HEK293T (cell line): ENCODE measurements around the gene TRIOBP.

Experiments
- CTCF ChIA-PET: fragments of 350-600 bp; formaldehyde crosslinking; extraction: SDS; loops from one replicate; lab custom pipeline; 2021; ENCODE audit warnings: antibody characterized with exemption, inconsistent platforms; lab: Yijun Ruan, JAX
- POLR2A ChIA-PET: fragments of 350-600 bp; formaldehyde crosslinking; extraction: SDS; loops from one replicate; lab custom pipeline; 2020; ENCODE audit warnings: antibody characterized with exemption, inconsistent platforms; lab: Yijun Ruan, JAX
- DNase-seq: peaks from one replicate; pipeline ENCODE4 v3.0.0; 2012; ENCODE audit warnings: mixed read lengths; ENCODE audit errors: extremely low spot score
- ARNT ChIP-seq: fragments of 450-650 bp; IDR thresholded peaks from 2 replicates; pipeline ENCODE4 v1.6.1; 2017; ENCODE audit warnings: mild to moderate bottlenecking
- BHLHE40 ChIP-seq: fragments of 450-650 bp; IDR thresholded peaks from 2 replicates; pipeline ENCODE4 v1.6.1; 2016; ENCODE audit warnings: mild to moderate bottlenecking, moderate library complexity, borderline replicate concordance
- CTBP1 ChIP-seq: fragments of 450-650 bp; IDR thresholded peaks from 2 replicates; pipeline ENCODE4 v1.6.1; 2016; ENCODE audit warnings: borderline replicate concordance
- ELF4 ChIP-seq: fragments of 450-650 bp; IDR thresholded peaks from 2 replicates; pipeline ENCODE4 v1.6.1; 2017; ENCODE audit warnings: antibody characterized with exemption
- FOXA1 ChIP-seq: fragments of 450-650 bp; IDR thresholded peaks from 2 replicates; pipeline ENCODE4 v1.6.1; 2016; ENCODE audit warnings: mild to moderate bottlenecking
- FOXK2 ChIP-seq: fragments of 450-650 bp; IDR thresholded peaks from 2 replicates; pipeline ENCODE4 v1.6.1; 2016; ENCODE audit warnings: mild to moderate bottlenecking
- FOXM1 ChIP-seq: fragments of 450-650 bp; IDR thresholded peaks from 2 replicates; pipeline ENCODE4 v1.6.1; 2017; ENCODE audit warnings: mild to moderate bottlenecking, borderline replicate concordance
- HDGF ChIP-seq: fragments of 450-650 bp; IDR thresholded peaks from 2 replicates; pipeline ENCODE4 v1.6.1; 2017; ENCODE audit warnings: antibody characterized with exemption, borderline replicate concordance
- L3MBTL2 ChIP-seq: fragments of 450-650 bp; conservative IDR thresholded peaks from 2 replicates; pipeline ENCODE4 v1.6.1; 2016; ENCODE audit warnings: mild to moderate bottlenecking
- LEF1 ChIP-seq: fragments of 450-650 bp; IDR thresholded peaks from 2 replicates; pipeline ENCODE4 v1.6.1; 2017; ENCODE audit warnings: mild to moderate bottlenecking, borderline replicate concordance
- NFRKB ChIP-seq: fragments of 450-650 bp; IDR thresholded peaks from 2 replicates; pipeline ENCODE4 v1.6.1; 2016; ENCODE audit warnings: mild to moderate bottlenecking, moderate library complexity
- SP1 ChIP-seq: fragments of 450-650 bp; IDR thresholded peaks from 2 replicates; pipeline ENCODE4 v1.6.1; 2017
- SUZ12 ChIP-seq: fragments of 450-650 bp; IDR thresholded peaks from 2 replicates; pipeline ENCODE4 v1.6.1; 2016; ENCODE audit warnings: mild to moderate bottlenecking
- TARDBP ChIP-seq: fragments of 450-650 bp; IDR thresholded peaks from 2 replicates; pipeline ENCODE4 v1.6.1; 2016
- ZNF384 ChIP-seq: fragments of 450-650 bp; IDR thresholded peaks from 2 replicates; pipeline ENCODE4 v1.6.1; 2016
- TF ChIP-seq, protein P1 (sequence below): fragments of 450-650 bp; IDR thresholded peaks from 2 replicates; pipeline ENCODE4 v1.6.1; 2016

The TRIOBP gene

DNA sequence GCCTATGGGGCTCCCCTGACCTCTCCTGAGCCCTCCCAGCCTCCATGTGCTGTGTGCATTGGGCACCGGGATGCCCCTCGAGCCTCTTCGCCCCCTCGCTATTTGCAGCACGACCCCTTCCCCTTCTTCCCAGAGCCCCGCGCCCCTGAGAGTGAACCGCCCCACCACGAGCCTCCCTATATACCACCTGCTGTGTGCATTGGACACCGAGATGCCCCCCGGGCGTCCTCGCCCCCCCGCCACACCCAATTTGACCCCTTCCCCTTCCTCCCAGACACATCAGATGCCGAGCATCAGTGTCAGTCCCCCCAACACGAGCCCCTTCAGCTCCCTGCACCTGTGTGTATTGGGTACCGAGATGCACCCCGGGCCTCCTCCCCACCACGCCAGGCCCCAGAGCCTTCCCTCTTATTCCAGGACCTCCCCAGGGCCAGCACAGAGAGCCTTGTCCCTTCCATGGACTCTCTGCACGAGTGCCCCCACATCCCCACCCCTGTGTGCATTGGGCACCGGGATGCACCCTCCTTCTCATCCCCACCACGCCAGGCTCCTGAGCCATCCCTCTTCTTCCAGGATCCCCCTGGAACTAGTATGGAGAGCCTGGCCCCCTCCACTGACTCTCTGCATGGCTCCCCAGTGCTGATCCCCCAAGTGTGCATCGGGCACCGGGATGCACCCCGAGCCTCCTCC lies 28.8 kb downstream of the TRIOBP start:
- DNase-seq, result no peak
- ChIA-PET CTCF (no interaction called here), POLR2A (no interaction called here)
- TF ChIP-seq L3MBTL2 (no peak), ELF4 (no peak), FOXM1 (no peak), SP1 (no peak), SUZ12 (no peak), HDGF (no peak), TARDBP (no peak), NFRKB (no peak), ZNF384 (no peak), LEF1 (no peak), ARNT (no peak), FOXK2 (no peak), CTBP1 (no peak), FOXA1 (no peak)
- TF ChIP-seq, protein P1, sequence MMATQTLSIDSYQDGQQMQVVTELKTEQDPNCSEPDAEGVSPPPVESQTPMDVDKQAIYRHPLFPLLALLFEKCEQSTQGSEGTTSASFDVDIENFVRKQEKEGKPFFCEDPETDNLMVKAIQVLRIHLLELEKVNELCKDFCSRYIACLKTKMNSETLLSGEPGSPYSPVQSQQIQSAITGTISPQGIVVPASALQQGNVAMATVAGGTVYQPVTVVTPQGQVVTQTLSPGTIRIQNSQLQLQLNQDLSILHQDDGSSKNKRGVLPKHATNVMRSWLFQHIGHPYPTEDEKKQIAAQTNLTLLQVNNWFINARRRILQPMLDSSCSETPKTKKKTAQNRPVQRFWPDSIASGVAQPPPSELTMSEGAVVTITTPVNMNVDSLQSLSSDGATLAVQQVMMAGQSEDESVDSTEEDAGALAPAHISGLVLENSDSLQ, result no peak

DNA sequence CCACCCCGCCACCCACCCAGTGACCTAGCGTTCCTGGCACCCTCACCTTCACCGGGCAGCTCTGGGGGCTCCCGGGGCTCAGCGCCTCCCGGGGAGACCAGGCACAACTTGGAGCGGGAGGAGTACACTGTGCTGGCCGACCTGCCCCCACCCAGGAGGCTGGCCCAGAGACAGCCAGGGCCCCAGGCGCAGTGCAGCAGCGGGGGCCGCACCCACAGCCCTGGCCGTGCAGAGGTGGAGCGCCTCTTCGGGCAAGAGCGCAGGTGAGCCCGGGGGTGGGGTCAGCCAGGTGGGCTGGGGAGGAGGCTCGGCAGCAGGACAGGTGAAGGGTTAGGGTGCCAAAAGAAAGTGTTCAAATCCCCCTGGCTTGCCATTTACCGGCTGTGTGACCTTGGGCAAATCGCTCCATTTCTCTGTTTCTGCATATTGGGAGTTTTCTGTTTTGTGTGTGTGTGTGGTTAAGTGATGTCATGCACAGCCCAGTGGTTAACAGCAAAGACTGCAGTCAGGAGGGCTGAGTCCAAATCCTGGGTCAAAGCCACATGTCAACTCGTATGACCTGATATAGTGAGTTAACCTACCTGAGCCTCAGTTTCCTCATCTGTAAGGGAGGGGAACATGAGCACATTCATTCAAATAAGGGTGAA lies 29.5 kb downstream of the TRIOBP start:
- CTCF ChIA-PET, result no interaction called here
- POLR2A ChIA-PET, result no interaction called here
- DNase-seq, result no peak
- TF ChIP-seq LEF1 (no peak), ARNT (no peak), CTBP1 (no peak), SP1 (no peak), FOXM1 (no peak), FOXA1 (no peak)
- TF ChIP-seq, protein P1, result no peak

DNA sequence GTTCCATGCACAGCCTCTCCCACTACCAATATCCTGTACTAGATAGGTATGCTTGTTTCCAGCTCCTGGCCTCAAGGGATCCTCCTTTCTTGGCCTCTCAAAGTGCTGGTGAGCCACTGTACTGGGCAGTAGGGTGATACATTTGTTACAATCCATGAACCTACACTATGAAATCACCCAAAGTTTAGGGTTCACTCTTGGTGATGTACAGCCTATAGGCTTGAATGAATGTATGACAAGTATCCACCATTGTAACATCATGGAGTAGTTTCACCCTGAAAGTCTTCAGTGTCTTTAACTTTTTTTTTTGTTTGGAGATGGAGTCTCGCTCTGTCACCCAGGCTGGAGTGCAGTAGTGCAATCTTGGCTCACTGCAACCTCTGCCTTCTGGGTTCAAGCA lies 31.8 kb downstream of the TRIOBP start:
- DNase-seq, result no peak
- ChIA-PET CTCF (interaction anchor here (0.6 to 1.4 kb wide), 2 partner anchors 43 to 67 kb away, joined by 3 to 4 read pairs; no protein-coding TSS in a partner anchor), POLR2A (interaction anchor here (0.9 to 1.5 kb wide), 3 partner anchors 12 to 120 kb away, joined by 3 to 4 read pairs (median 3); partner anchors contain the start of genes GGA1 and PDXP)
- TF ChIP-seq L3MBTL2 (no peak), LEF1 (no peak), SUZ12 (no peak), ARNT (no peak), TARDBP (no peak), FOXM1 (no peak), BHLHE40 (no peak), FOXA1 (no peak)

DNA sequence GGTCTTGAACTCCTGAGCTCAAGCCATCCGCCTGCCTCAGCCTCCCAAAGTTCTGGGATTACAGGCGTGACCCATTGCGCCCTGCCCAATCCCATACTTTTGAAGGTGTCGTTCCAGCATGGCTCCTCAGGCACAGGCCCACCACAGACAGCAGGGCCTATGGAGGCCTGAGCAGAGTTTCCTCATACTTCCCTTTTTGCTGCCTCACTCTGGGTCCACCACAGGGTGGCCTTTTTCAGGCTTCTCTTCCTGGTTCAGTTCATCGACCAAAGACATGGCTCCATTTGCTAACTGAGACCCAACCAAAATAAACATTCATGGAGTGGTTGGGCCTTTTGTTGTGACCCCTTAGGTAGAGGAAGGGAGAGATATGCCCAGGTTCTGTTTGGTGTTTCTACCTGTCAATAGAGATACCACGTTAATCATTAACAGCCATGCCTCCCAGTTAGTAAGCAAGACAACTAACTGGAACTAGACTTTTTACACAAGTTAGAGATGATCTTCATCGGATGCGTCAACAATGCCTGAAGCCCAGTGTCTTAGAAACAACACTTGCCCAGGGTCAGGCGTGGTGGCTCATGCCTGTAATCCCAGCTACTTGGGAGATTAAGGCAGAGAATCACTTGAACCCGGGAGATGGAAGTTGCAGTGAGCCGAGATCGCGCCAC lies 35.1 kb downstream of the TRIOBP start:
- POLR2A ChIA-PET, result no interaction called here
- CTCF ChIA-PET, result no interaction called here
- no peak for TF ChIP-seq NFRKB
- no peak for TF ChIP-seq ZNF384
- TF ChIP-seq FOXM1, result no peak
- TF ChIP-seq L3MBTL2, result no peak
- no peak for TF ChIP-seq CTBP1
- no peak for TF ChIP-seq BHLHE40
- no peak for TF ChIP-seq SUZ12
- no peak for TF ChIP-seq SP1
- DNase-seq, result no peak

DNA sequence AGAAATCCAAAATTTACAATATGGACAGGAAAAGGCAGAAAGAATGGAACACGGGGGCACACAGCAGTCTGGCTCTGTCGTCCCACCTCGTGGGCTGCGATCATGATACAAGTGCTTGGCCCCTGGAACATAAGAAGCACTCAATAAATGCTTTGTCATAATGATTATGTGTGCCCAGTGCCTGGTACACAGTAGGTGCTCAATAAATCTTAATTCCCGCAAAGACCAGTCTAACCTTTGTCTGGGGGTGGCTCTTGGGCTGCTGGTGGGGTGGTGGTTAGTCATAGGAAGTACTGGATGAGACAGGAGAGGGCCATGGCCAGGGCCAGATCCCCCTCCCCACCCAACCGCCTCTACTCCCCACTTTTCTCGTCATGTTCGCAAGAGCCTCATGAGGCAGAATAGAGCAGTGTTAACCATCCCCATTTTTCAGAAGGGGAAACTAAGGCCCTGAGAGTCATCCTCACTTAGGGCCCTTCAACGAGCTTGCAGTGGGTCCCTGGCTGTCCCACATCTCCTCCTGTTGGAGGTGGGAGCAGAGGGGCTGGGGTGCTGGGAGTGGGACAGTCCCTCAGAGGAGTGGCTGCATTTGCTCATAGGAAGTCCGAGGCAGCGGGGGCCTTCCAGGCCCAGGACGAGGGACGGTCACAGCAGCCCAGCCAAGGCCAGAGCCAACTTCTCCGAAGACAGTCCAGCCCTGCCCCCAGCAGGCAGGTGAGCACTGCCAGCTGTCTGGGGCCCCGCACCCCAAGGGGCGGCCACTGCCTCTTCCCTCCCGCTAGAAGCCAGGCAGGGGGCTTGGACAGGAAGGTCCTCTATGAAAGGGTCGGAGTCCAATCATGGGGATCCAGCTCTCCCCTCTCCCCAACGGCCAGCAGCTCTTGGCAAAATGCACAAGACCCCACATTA lies 36.1 kb downstream of the TRIOBP start:
- ChIA-PET POLR2A (interaction anchor here (0.6 kb wide), 1 partner anchor 16 kb away, joined by 3 read pairs; no protein-coding TSS in a partner anchor), CTCF (interaction anchor here (2.7 kb wide), 1 partner anchor 90 kb away, joined by 9 read pairs; no protein-coding TSS in a partner anchor)
- DNase-seq, result no peak

More for the DNA sequence above, 36.1 kb downstream of the TRIOBP start:
- no peak for TF ChIP-seq ELF4
- TF ChIP-seq FOXA1, result no peak
- no peak for TF ChIP-seq SUZ12
- no peak for TF ChIP-seq FOXM1
- TF ChIP-seq BHLHE40, result no peak
- TF ChIP-seq FOXK2, result no peak
- TF ChIP-seq L3MBTL2, result no peak
- no peak for TF ChIP-seq ARNT
- TF ChIP-seq ZNF384, result no peak
- no peak for TF ChIP-seq SP1
- no peak for TF ChIP-seq LEF1
- no peak for TF ChIP-seq NFRKB
- TF ChIP-seq, protein P1, result no peak
- TF ChIP-seq TARDBP, result no peak
- no peak for TF ChIP-seq CTBP1
- no peak for TF ChIP-seq HDGF
